HEK293 (cell line): ENCODE results near the gene TECPR2.
A peak's percentile ranks its signal among the peaks of the same experiment; 100 is the strongest.

Experiments
- GFI1B ChIP-seq: fragments of 450-650 bp; formaldehyde crosslinking; IDR thresholded peaks from 2 replicates; pipeline ENCODE4 v1.5.1; 2016; ENCODE audit warnings: missing biosample characterization, missing genetic modification characterization
- GLIS2 ChIP-seq: fragments of 450-650 bp; formaldehyde crosslinking; IDR thresholded peaks from 2 replicates; pipeline ENCODE4 v1.5.1; 2016; ENCODE audit warnings: missing biosample characterization, missing genetic modification characterization
- IKZF3 ChIP-seq: fragments of 450-650 bp; IDR thresholded peaks from 2 replicates; pipeline ENCODE4 v1.5.0; 2018; ENCODE audit warnings: missing biosample characterization, mild to moderate bottlenecking, missing genetic modification characterization, moderate library complexity
- KLF1 ChIP-seq: fragments of 450-650 bp; formaldehyde crosslinking; IDR thresholded peaks from 2 replicates; pipeline ENCODE4 v1.5.1; 2016; ENCODE audit warnings: missing biosample characterization, missing genetic modification characterization
- MEIS1 ChIP-seq: sonication (generic); formaldehyde crosslinking; IDR thresholded peaks from 2 replicates; pipeline ENCODE4 v1.8.1; 2022; ENCODE audit warnings: missing genetic modification reagents, mild to moderate bottlenecking, borderline replicate concordance
- PATZ1 ChIP-seq: fragments of 450-650 bp; formaldehyde crosslinking; IDR thresholded peaks from 2 replicates; pipeline ENCODE4 v1.5.1; 2016; ENCODE audit warnings: missing biosample characterization, missing genetic modification characterization
- TCF7L2 ChIP-seq: IDR thresholded peaks from 2 replicates; pipeline ENCODE4 v1.6.1; 2011; ENCODE audit warnings: low read depth, mild to moderate bottlenecking, inconsistent platforms, low read length, moderate library complexity, borderline replicate concordance
- YY1 ChIP-seq: fragments of 450-650 bp; formaldehyde crosslinking; IDR thresholded peaks from 2 replicates; pipeline ENCODE4 v1.5.1; 2018; ENCODE audit warnings: missing biosample characterization, missing genetic modification characterization
- ZBTB21 ChIP-seq: fragments of 450-650 bp; formaldehyde crosslinking; IDR thresholded peaks from 2 replicates; pipeline ENCODE4 v1.5.1; 2017; ENCODE audit warnings: missing biosample characterization, missing genetic modification characterization
- ZBTB8A ChIP-seq: fragments of 450-650 bp; formaldehyde crosslinking; IDR thresholded peaks from 2 replicates; pipeline ENCODE4 v1.5.1; 2016; ENCODE audit warnings: missing biosample characterization, missing genetic modification characterization
- ZNF148 ChIP-seq: fragments of 450-650 bp; formaldehyde crosslinking; IDR thresholded peaks from 2 replicates; pipeline ENCODE4 v1.5.0; 2017; ENCODE audit warnings: missing biosample characterization, missing genetic modification characterization, borderline replicate concordance
- ZNF2 ChIP-seq: fragments of 450-650 bp; formaldehyde crosslinking; IDR thresholded peaks from 2 replicates; pipeline ENCODE4 v1.5.1; 2016; ENCODE audit warnings: missing biosample characterization, missing genetic modification characterization
- ZNF239 ChIP-seq: fragments of 450-650 bp; formaldehyde crosslinking; IDR thresholded peaks from 2 replicates; pipeline ENCODE4 v1.5.1; 2016; ENCODE audit warnings: missing biosample characterization, missing genetic modification characterization
- ZNF398 ChIP-seq: fragments of 450-650 bp; formaldehyde crosslinking; IDR thresholded peaks from 2 replicates; pipeline ENCODE4 v1.5.1; 2017; ENCODE audit warnings: missing biosample characterization, missing genetic modification characterization
- ZNF449 ChIP-seq: fragments of 450-650 bp; formaldehyde crosslinking; IDR thresholded peaks from 2 replicates; pipeline ENCODE4 v1.5.1; 2017; ENCODE audit warnings: missing biosample characterization, mild to moderate bottlenecking, missing genetic modification characterization, moderate library complexity
- ZNF510 ChIP-seq: fragments of 450-650 bp; formaldehyde crosslinking; IDR thresholded peaks from 2 replicates; pipeline ENCODE4 v1.5.1; 2018; ENCODE audit warnings: mild to moderate bottlenecking, missing genetic modification characterization, missing biosample characterization; ENCODE audit not compliant: insufficient replicate concordance
- ZNF513 ChIP-seq: fragments of 450-650 bp; IDR thresholded peaks from 2 replicates; pipeline ENCODE4 v1.5.1; 2018; ENCODE audit warnings: missing biosample characterization, missing genetic modification characterization
- ZNF555 ChIP-seq: fragments of 450-650 bp; formaldehyde crosslinking; conservative IDR thresholded peaks from 2 replicates; pipeline ENCODE4 v1.5.1; 2017; ENCODE audit warnings: missing biosample characterization, mild to moderate bottlenecking, missing genetic modification characterization, inconsistent platforms
- ZNF677 ChIP-seq: fragments of 450-650 bp; IDR thresholded peaks from 2 replicates; pipeline ENCODE4 v1.5.0; 2018; ENCODE audit warnings: missing biosample characterization, mild to moderate bottlenecking, missing genetic modification characterization, moderate library complexity
- ZNF777 ChIP-seq: fragments of 450-650 bp; formaldehyde crosslinking; IDR thresholded peaks from 2 replicates; pipeline ENCODE4 v1.5.1; 2017; ENCODE audit warnings: missing biosample characterization, missing genetic modification characterization, borderline replicate concordance
- ZNF792 ChIP-seq: fragments of 450-650 bp; formaldehyde crosslinking; IDR thresholded peaks from 2 replicates; pipeline ENCODE4 v1.5.1; 2016; ENCODE audit warnings: missing biosample characterization, missing genetic modification characterization
- ZSCAN16 ChIP-seq: fragments of 450-650 bp; formaldehyde crosslinking; IDR thresholded peaks from 2 replicates; pipeline ENCODE4 v1.5.1; 2016; ENCODE audit warnings: missing biosample characterization, missing genetic modification characterization
- ZSCAN5A ChIP-seq: fragments of 450-650 bp; formaldehyde crosslinking; IDR thresholded peaks from 2 replicates; pipeline ENCODE4 v1.5.1; 2016; ENCODE audit warnings: missing biosample characterization, missing genetic modification characterization
- TF ChIP-seq, protein P1 (sequence below): fragments of 450-650 bp; formaldehyde crosslinking; conservative IDR thresholded peaks from 2 replicates; pipeline ENCODE4 v1.5.1; 2016; ENCODE audit warnings: low read depth, missing biosample characterization, missing genetic modification characterization

The TECPR2 gene

GRCh38 chr14:102363182-102363943 lies 622 bp downstream of the TECPR2 start (continued):
- TF ChIP-seq PATZ1 (tag by site-specific recombination), result peak; percentile 15
- TF ChIP-seq ZNF239, result no peak
- peak; percentile 35; the same call in 1 of the 2 replicates for TF ChIP-seq YY1 (tag by site-specific recombination)
- peak; percentile 22; the same call in 1 of the 2 replicates for TF ChIP-seq KLF1 (tag by site-specific recombination)
- TF ChIP-seq MEIS1 (CRISPR knock-in tag), result no peak
- peak; percentile 96 for TF ChIP-seq ZNF777
- peak; percentile 48 for TF ChIP-seq ZBTB8A
- TF ChIP-seq IKZF3, result no peak
- no peak for TF ChIP-seq ZSCAN16
- no peak for TF ChIP-seq GFI1B (tag by site-specific recombination)
- peak; percentile 55; the same call in 1 of the 2 replicates for TF ChIP-seq ZNF398 (tag by site-specific recombination)
- peak; percentile 52; the same call in 1 of the 2 replicates for TF ChIP-seq GLIS2 (tag by site-specific recombination)
- peak; percentile 74; the same call in 1 of the 2 replicates for TF ChIP-seq ZSCAN5A (tag by site-specific recombination)
- TF ChIP-seq ZNF2 (tag by site-specific recombination), result no peak
- no peak for TF ChIP-seq ZNF513
- no peak for TF ChIP-seq ZNF510
- TF ChIP-seq ZNF555 (tag by site-specific recombination), result no peak
- TF ChIP-seq ZNF792 (tag by site-specific recombination), result no peak
- TF ChIP-seq ZBTB21, result no peak
- TF ChIP-seq, protein P1, sequence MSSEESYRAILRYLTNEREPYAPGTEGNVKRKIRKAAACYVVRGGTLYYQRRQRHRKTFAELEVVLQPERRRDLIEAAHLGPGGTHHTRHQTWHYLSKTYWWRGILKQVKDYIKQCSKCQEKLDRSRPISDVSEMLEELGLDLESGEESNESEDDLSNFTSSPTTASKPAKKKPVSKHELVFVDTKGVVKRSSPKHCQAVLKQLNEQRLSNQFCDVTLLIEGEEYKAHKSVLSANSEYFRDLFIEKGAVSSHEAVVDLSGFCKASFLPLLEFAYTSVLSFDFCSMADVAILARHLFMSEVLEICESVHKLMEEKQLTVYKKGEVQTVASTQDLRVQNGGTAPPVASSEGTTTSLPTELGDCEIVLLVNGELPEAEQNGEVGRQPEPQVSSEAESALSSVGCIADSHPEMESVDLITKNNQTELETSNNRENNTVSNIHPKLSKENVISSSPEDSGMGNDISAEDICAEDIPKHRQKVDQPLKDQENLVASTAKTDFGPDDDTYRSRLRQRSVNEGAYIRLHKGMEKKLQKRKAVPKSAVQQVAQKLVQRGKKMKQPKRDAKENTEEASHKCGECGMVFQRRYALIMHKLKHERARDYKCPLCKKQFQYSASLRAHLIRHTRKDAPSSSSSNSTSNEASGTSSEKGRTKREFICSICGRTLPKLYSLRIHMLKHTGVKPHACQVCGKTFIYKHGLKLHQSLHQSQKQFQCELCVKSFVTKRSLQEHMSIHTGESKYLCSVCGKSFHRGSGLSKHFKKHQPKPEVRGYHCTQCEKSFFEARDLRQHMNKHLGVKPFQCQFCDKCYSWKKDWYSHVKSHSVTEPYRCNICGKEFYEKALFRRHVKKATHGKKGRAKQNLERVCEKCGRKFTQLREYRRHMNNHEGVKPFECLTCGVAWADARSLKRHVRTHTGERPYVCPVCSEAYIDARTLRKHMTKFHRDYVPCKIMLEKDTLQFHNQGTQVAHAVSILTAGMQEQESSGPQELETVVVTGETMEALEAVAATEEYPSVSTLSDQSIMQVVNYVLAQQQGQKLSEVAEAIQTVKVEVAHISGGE (tag by site-specific recombination), result peak; percentile 92
- TF ChIP-seq TCF7L2, result no peak
- no peak for TF ChIP-seq ZNF677 (tag by site-specific recombination)
- TF ChIP-seq ZNF148 (tag by site-specific recombination), result no peak
- TF ChIP-seq ZNF449, result no peak
